Measurements from ENCODE around the gene TMEM115. TPM values are rescaled to one million over a fixed set of nuclear protein-coding genes. Genes with fewer than 3 reads are reported as not detected.

Gene TMEM115
- total and polyA plus RNA-seq, 2 of the 13 experiments (the other 11 are each of a cell fraction or from before 2014, with no cell fraction given): 22.1 to 30.7 TPM

GRCh38 chr3:50350527-50351322, 8.6 kb downstream of the TMEM115 start, which contains the start of the genes CYB561D2 and NPRL2 (continued):
- TF ChIP-seq STAT6 (CRISPR knock-in tag; IDR thresholded peaks at IDR 0.05; ENCODE audit: borderline replicate concordance) (peak; percentile 86; the same call in 1 of the 2 replicates), ZNF317 (CRISPR knock-in tag; IDR thresholded peaks at IDR 0.05) (peak; percentile 59), PHB2 (IDR thresholded peaks at IDR 0.05; ENCODE audit: partially characterized antibody) (no peak), ZNF101 (CRISPR knock-in tag; IDR thresholded peaks at IDR 0.05; ENCODE audit: borderline replicate concordance, low read depth) (0 out of 2 replicates have a peak, but pooled peaks have one; percentile 60), MIXL1 (CRISPR knock-in tag; IDR thresholded peaks at IDR 0.05) (peak; percentile 62; the same call in 1 of the 2 replicates), ZNF577 (CRISPR knock-in tag; IDR thresholded peaks at IDR 0.05; ENCODE audit: borderline replicate concordance, low read depth) (peak; percentile 96; the same call in 1 of the 2 replicates), HOXA3 (CRISPR knock-in tag; IDR thresholded peaks at IDR 0.05) (peak; percentile 65), MBNL3 (CRISPR knock-in tag; conservative IDR thresholded peaks at IDR 0.05) (no peak), ERF (CRISPR knock-in tag; IDR thresholded peaks at IDR 0.05) (peak; percentile 95), ZNF713 (CRISPR knock-in tag; IDR thresholded peaks at IDR 0.05) (no peak), BRCA1 (CRISPR knock-in tag; IDR thresholded peaks at IDR 0.05) (peak; percentile 83; the same call in 1 of the 2 replicates), ZNF816 (CRISPR knock-in tag; IDR thresholded peaks at IDR 0.05; ENCODE audit: borderline replicate concordance) (peak; percentile 84; the same call in 1 of the 2 replicates), TEAD2 (CRISPR knock-in tag; IDR thresholded peaks at IDR 0.05) (peak; percentile 94; the same call in 1 of the 2 replicates), NFKBIZ (CRISPR knock-in tag; IDR thresholded peaks at IDR 0.05) (peak; percentile 88), ESRRA (CRISPR knock-in tag; IDR thresholded peaks at IDR 0.05; ENCODE audit: low read depth) (no peak; the same call in 1 of the 2 replicates), PBX3 (CRISPR knock-in tag; IDR thresholded peaks at IDR 0.05; ENCODE audit: borderline replicate concordance) (no peak), GTF3A (CRISPR knock-in tag; conservative IDR thresholded peaks at IDR 0.05) (no peak), ARID2 (CRISPR knock-in tag; IDR thresholded peaks at IDR 0.05; ENCODE audit: borderline replicate concordance) (peak; percentile 98), CREM (IDR thresholded peaks at IDR 0.05) (peak; percentile 100), CREM (CRISPR knock-in tag; IDR thresholded peaks at IDR 0.05) (no peak), NFKB2 (CRISPR knock-in tag; IDR thresholded peaks at IDR 0.05; ENCODE audit: borderline replicate concordance) (peak; percentile 98), ZNF781 (CRISPR knock-in tag; IDR thresholded peaks at IDR 0.05; ENCODE audit: borderline replicate concordance, not compliant biosample characterization) (peak; percentile 99), ISX (CRISPR knock-in tag; conservative IDR thresholded peaks at IDR 0.05) (peak; percentile 87; the same call in 1 of the 2 replicates)
- TF ChIP-seq, protein P1, sequence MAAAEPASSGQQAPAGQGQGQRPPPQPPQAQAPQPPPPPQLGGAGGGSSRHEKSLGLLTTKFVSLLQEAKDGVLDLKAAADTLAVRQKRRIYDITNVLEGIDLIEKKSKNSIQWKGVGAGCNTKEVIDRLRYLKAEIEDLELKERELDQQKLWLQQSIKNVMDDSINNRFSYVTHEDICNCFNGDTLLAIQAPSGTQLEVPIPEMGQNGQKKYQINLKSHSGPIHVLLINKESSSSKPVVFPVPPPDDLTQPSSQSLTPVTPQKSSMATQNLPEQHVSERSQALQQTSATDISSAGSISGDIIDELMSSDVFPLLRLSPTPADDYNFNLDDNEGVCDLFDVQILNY (CRISPR knock-in tag; conservative IDR thresholded peaks at IDR 0.05): no peak

All from HepG2 (cell line).